NT2/D1 (cell line): ENCODE results near the gene PDE4B.

ENCODE experiments used
- DNase-seq: peaks from one replicate; pipeline ENCODE4 v3.0.0-alpha.2; 2011; ENCODE audit warnings: low read depth, low spot score
- H3K27me3 ChIP-seq: 2 replicates; pipeline ENCODE4 v1.6.0; 2011; ENCODE audit warnings: mild to moderate bottlenecking; ENCODE audit not compliant: insufficient read length, insufficient read depth
- H3K36me3 ChIP-seq: 2 replicates; pipeline ENCODE4 v1.6.1; 2011; ENCODE audit warnings: mild to moderate bottlenecking, low read length, mixed read lengths; ENCODE audit not compliant: insufficient read depth, insufficient read length
- H3K4me1 ChIP-seq: 2 replicates; pipeline ENCODE4 v1.5.1; 2011; ENCODE audit not compliant: insufficient read depth, insufficient read length
- H3K4me3 ChIP-seq: 2 replicates; pipeline ENCODE4 v1.5.1; 2011; ENCODE audit warnings: low read depth; ENCODE audit not compliant: insufficient read length
- H3K9ac ChIP-seq: 2 replicates; pipeline ENCODE4 v1.6.0; 2011; ENCODE audit warnings: low read depth; ENCODE audit not compliant: insufficient read length
- H3K9me3 ChIP-seq: 2 replicates; pipeline ENCODE4 v1.5.1; 2011; ENCODE audit warnings: mild to moderate bottlenecking, low read length; ENCODE audit not compliant: insufficient read depth
- SUZ12 ChIP-seq: IDR thresholded peaks from 2 replicates; pipeline ENCODE4 v1.6.1; 2011; ENCODE audit not compliant: insufficient read length, insufficient read depth; ENCODE audit errors: extremely low read depth
- YY1 ChIP-seq: IDR thresholded peaks from 2 replicates; pipeline ENCODE4 v1.6.1; 2011; ENCODE audit not compliant: insufficient read length, insufficient read depth
- ZNF274 ChIP-seq: IDR thresholded peaks from 2 replicates; pipeline ENCODE4 v1.6.1; 2011; ENCODE audit warnings: mild to moderate bottlenecking, low read depth, low read length

PDE4B gene

GRCh38 chr1:66012106-66012784, 219.6 kb downstream of the PDE4B start:
- Histone ChIP-seq H3K4me3 (no peak overlapping the region), H3K9me3 (no peaks in the 10 kb centered on the region), H3K4me1 (no peaks in the 10 kb centered on the region), H3K27me3 (no peaks in the 10 kb centered on the region), H3K9ac (no peak overlapping the region), H3K36me3 (no peaks in the 10 kb centered on the region)
- DNase-seq: no peak
- TF ChIP-seq YY1 (no peak), SUZ12 (no peak), ZNF274 (no peak)

DNA sequence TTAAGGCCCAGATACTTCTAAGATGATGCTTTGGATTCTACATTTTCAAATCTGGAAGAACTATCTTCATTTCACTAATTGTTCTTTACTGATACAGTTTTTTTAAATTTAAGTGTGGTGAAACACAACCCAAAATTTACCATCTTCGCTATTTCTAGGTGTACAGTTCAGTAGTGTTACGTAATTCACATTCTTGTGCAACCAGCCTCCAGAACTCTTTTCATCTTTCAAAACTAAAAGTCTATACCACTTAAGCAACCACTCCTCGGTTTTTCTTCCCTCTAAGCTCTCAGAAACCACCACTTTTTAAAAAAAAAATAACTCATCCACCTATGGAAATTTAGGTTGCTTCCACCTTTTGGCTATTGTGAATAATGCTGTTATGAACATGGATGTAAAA, 220.7 kb downstream of the PDE4B start:
- no peak for TF ChIP-seq ZNF274
- TF ChIP-seq YY1: no peak
- no peak for TF ChIP-seq SUZ12
- no peak for DNase-seq

DNA sequence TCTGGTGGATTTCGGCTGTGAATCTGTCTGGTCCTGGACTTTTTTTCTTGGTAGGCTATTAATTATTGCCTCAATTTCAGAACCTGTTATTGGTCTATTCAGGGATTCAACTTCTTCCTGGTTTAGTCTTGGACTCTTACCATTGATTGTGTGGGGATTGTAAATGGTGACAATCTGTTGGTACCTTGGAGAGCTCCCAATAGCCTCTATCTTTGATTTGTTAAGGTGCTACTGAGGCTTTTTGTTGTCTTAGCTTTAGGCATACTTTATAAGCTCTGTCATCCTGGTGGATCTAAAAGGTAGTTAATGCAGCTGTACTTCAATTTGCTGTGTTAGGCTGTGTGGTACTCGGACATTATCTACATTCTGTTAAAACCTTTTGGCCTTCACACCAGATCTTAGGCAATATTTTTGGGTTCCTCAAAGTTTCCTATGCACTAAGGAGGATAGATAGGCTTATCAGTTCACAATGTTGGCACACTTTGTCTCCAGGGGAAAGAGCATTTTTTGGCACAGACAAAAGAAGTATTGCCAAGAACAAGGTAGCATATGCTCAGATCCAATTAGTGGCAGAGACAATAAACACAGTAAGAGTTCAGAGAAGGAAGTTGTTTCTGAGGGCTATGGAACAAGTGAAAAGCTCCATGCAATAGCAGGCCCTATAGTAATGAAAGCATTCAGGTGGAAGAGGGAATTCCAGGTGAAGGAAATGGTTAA, 230.4 kb downstream of the PDE4B start:
- Histone ChIP-seq H3K27me3 (no peaks in the 10 kb centered on the region), H3K36me3 (no peaks in the 10 kb centered on the region), H3K4me1 (no peaks in the 10 kb centered on the region), H3K4me3 (no peak overlapping the region), H3K9me3 (no peaks in the 10 kb centered on the region), H3K9ac (no peak overlapping the region)
- peak; percentile 20 for DNase-seq
- TF ChIP-seq SUZ12 (no peak), YY1 (no peak), ZNF274 (no peak)

More for the DNA sequence above, 220.7 kb downstream of the PDE4B start:
- H3K4me1 ChIP-seq: no peaks in the 10 kb centered on the region
- H3K4me3 ChIP-seq: no peak overlapping the region
- no peaks in the 10 kb centered on the region for H3K9me3 ChIP-seq
- H3K9ac ChIP-seq: no peak overlapping the region
- H3K36me3 ChIP-seq: no peaks in the 10 kb centered on the region
- H3K27me3 ChIP-seq: no peaks in the 10 kb centered on the region

- H3K4me1 ChIP-seq: no peaks in the 10 kb centered on the region
- TF ChIP-seq SUZ12: no peak
- TF ChIP-seq ZNF274: no peak
- TF ChIP-seq YY1: no peak
- H3K4me3 ChIP-seq: no peak overlapping the region
- no peaks in the 10 kb centered on the region; the same call in 1 of the 2 replicates for H3K9me3 ChIP-seq
- H3K36me3 ChIP-seq: no peaks in the 10 kb centered on the region
- DNase-seq: no peak
- H3K27me3 ChIP-seq: no peaks in the 10 kb centered on the region
- no peak overlapping the region for H3K9ac ChIP-seq
Measured at GRCh38 chr1:66025188-66025587, 232.5 kb downstream of the PDE4B start.

GRCh38 chr1:66028035-66028434, 235.3 kb downstream of the PDE4B start:
- no peak for DNase-seq
- Histone ChIP-seq H3K4me3 (no peak overlapping the region), H3K36me3 (no peaks in the 10 kb centered on the region), H3K4me1 (no peaks in the 10 kb centered on the region), H3K27me3 (no peaks in the 10 kb centered on the region), H3K9me3 (no peaks in the 10 kb centered on the region; the same call in 1 of the 2 replicates), H3K9ac (no peak overlapping the region)
- no peak for TF ChIP-seq YY1
- no peak for TF ChIP-seq ZNF274
- TF ChIP-seq SUZ12: no peak

GRCh38 chr1:66033781-66034180, 241.1 kb downstream of the PDE4B start:
- H3K36me3 ChIP-seq: no peaks in the 10 kb centered on the region
- H3K4me3 ChIP-seq: no peak overlapping the region
- H3K9me3 ChIP-seq: no peaks in the 10 kb centered on the region; the same call in 1 of the 2 replicates
- no peak for TF ChIP-seq SUZ12
- no peak overlapping the region for H3K9ac ChIP-seq
- H3K4me1 ChIP-seq: no peaks in the 10 kb centered on the region
- no peak for DNase-seq
- no peaks in the 10 kb centered on the region for H3K27me3 ChIP-seq

DNA sequence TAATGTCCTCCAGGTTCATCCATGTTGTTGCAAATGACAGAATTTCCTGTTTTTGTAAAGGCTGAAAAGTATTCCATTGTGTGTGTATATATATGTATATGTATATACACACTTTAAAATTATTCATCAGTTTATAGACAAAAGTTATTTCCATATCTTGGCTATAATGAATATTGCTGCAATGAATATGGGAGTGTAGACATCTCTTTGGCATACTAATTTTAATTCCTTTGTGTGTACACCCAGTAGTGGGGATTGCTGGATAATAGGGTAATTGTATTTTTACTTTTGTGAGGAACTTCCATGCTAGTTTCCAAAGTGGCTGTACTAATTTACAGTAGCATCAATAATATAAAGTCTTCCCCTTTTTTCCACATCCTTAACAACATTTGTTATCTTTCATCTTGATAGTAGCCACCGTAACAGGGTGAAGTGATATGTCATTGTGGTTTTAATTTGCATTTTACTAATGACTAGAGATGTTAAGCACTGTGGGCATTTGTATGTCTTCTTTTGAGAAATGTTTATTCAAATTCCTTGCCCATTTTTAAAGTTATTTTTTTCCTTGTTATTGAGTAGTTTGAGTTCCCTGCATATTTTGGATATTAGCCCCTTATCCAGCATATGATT, 243.0 kb downstream of the PDE4B start:
- Histone ChIP-seq H3K9ac (no peak overlapping the region), H3K4me3 (no peak overlapping the region), H3K9me3 (no peaks in the 10 kb centered on the region; the same call in 1 of the 2 replicates), H3K36me3 (no peaks in the 10 kb centered on the region), H3K4me1 (no peaks in the 10 kb centered on the region), H3K27me3 (no peaks in the 10 kb centered on the region)
- no peak for DNase-seq
- TF ChIP-seq ZNF274 (no peak), YY1 (no peak), SUZ12 (no peak)
